Measurements from ENCODE around the gene SIPA1. TPM values are rescaled to one million over a fixed set of nuclear protein-coding genes. Genes with fewer than 3 reads are reported as not detected.

SIPA1 gene
- total and polyA plus RNA-seq, 8 donors, result 40.5 to 107 (median 47.8) TPM

DNA sequence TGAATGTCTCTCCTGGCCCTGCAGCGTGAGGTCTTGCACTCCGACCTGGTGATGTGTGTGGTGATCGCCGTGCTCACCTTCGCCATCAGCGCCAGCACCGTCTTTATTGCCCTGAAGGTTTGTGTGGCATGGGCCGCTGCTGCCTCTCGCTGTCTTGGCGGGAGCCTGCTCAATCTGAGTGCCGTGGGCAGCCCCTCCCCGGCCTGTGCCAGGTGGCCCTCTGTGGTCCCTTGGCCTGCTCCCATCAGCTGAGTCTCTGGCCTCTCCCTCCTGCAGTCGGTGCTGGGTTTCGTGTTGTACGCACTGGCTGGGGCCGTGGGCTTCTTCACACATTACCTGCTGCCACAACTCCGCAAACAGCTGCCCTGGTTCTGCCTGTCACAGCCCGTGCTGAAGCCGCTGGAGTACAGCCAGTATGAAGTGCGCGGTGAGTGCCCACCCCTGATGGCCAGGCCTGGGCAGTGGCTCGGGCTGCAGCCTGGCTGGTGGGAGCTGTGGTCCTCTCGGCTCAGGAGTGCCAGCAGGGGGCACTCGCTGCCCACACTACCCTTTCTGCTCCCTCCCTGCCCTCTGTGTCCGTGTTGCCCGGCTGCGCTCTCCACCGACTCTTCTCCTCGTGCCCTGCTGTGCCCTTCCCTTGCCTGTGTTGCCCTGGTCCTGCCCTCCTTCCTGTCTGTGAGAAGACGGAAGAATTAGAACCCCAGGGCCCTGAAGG lies 12.1 kb upstream of the SIPA1 start:
- no peaks in the 10 kb centered on the region for H3K9me3 ChIP-seq
- peaks cover 0 to 7% of the 10 kb centered on the region in 2 donors for H3K4me1 ChIP-seq
- no peak overlapping the region for H3K27ac ChIP-seq
- H3K36me3 ChIP-seq, result peaks cover 0 to 100% of the 10 kb centered on the region in 2 donors
- TF ChIP-seq, protein P1, sequence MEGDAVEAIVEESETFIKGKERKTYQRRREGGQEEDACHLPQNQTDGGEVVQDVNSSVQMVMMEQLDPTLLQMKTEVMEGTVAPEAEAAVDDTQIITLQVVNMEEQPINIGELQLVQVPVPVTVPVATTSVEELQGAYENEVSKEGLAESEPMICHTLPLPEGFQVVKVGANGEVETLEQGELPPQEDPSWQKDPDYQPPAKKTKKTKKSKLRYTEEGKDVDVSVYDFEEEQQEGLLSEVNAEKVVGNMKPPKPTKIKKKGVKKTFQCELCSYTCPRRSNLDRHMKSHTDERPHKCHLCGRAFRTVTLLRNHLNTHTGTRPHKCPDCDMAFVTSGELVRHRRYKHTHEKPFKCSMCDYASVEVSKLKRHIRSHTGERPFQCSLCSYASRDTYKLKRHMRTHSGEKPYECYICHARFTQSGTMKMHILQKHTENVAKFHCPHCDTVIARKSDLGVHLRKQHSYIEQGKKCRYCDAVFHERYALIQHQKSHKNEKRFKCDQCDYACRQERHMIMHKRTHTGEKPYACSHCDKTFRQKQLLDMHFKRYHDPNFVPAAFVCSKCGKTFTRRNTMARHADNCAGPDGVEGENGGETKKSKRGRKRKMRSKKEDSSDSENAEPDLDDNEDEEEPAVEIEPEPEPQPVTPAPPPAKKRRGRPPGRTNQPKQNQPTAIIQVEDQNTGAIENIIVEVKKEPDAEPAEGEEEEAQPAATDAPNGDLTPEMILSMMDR (IDR thresholded peaks at IDR 0.05), result peak; percentile 67 to 85
- no peak overlapping the region for H3K4me3 ChIP-seq
- DNase-seq (peak in 3 of 4 donors; percentile 67 to 93 (median 70)), ATAC-seq (peak; percentile 85)
- intact Hi-C loops (cut with DNase I), result loop anchor here in 1 of 2 donors (10.0 kb wide), 1 partner anchor 79 kb away; no protein-coding TSS in a partner anchor
- no peaks in the 10 kb centered on the region for H3K27me3 ChIP-seq

DNA sequence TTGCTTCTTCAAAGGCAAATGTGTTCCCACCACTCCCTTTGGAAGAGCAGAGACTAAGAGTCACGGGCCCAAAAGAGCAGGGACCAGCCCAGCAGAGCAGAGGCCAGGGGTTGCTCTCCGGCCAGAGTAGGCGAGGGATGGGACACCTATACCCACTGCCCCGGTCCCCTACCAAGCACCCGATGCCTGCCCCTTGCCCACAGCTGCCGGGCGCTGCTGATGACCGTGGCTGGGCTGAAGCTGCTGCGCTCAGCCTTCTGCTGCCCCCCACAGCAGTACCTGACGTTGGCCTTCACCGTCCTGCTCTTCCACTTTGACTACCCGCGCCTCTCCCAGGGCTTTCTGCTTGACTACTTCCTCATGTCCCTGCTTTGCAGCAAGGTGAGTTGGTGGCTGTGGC lies 10.7 kb upstream of the SIPA1 start:
- Histone ChIP-seq H3K4me3 (no peak overlapping the region), H3K27me3 (no peaks in the 10 kb centered on the region), H3K4me1 (peaks cover 0 to 7% of the 10 kb centered on the region in 2 donors), H3K36me3 (peaks cover 0 to 100% of the 10 kb centered on the region in 2 donors), H3K9me3 (no peaks in the 10 kb centered on the region), H3K27ac (no peak overlapping the region)
- intact Hi-C loops (cut with DNase I), result loop anchor here in 1 of 2 donors (10.0 kb wide), 1 partner anchor 78 kb away; no protein-coding TSS in a partner anchor
- no peak for ATAC-seq
- TF ChIP-seq, protein P1 (IDR thresholded peaks at IDR 0.05), result no peak
- DNase-seq, result no peak

DNA sequence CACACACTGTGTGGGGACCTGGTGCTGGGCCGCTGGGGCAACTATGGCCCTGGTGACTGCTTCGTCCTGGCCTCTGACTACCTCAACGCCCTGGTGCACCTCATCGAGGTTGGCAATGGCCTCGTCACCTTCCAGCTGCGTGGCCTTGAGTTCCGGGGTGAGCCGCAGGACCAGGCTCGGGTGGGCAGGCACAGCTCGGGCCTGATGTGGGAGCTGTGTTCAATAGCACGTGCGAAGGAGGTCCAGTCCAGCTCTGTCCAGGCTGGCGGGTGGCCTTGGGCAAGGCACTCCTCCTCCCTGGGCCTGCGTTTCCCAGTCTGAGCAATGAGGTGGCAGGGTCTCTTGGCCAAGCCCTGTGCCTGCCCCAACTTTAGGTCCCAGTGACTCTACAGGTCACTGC lies 8.3 kb upstream of the SIPA1 start:
- H3K9me3 ChIP-seq, result no peaks in the 10 kb centered on the region
- no peak overlapping the region for H3K4me3 ChIP-seq
- no peaks in the 10 kb centered on the region for H3K27me3 ChIP-seq
- peaks cover 0 to 7% of the 10 kb centered on the region in 2 donors for H3K4me1 ChIP-seq
- no peak for ATAC-seq
- intact Hi-C loops (cut with DNase I), result loop anchor here in 1 of 2 donors (10.0 kb wide), 1 partner anchor 75 kb away; no protein-coding TSS in a partner anchor
- H3K36me3 ChIP-seq, result peaks cover 0 to 100% of the 10 kb centered on the region in 2 donors
- TF ChIP-seq, protein P1 (IDR thresholded peaks at IDR 0.05), result no peak
- DNase-seq, result peak in 1 of 4 donors; percentile 70
- no peak overlapping the region for H3K27ac ChIP-seq

DNA sequence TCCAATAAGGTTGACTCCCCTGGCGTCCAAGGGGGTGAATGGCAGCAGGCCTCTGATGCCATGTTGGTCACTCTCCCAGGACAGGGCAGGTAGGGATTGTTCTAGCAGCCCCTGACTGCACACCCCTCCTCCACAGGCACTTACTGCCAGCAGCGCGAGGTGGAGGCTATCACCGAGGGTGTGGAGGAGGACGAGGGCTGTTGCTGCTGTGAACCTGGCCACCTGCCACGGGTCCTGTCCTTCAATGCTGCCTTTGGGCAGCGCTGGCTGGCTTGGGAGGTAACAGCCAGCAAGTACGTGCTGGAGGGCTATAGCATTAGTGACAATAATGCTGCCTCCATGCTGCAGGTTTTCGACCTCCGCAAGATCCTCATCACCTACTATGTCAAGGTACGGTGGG lies 7.7 kb upstream of the SIPA1 start:
- ATAC-seq (no peak), DNase-seq (no peak)
- TF ChIP-seq, protein P1 (IDR thresholded peaks at IDR 0.05), result no peak
- Histone ChIP-seq H3K4me3 (no peak overlapping the region), H3K27ac (no peak overlapping the region), H3K4me1 (peaks cover 0 to 7% of the 10 kb centered on the region in 2 donors), H3K9me3 (no peaks in the 10 kb centered on the region), H3K27me3 (no peaks in the 10 kb centered on the region), H3K36me3 (peaks cover 0 to 100% of the 10 kb centered on the region in 2 donors)
- intact Hi-C loops (cut with DNase I), result no loop called here

DNA sequence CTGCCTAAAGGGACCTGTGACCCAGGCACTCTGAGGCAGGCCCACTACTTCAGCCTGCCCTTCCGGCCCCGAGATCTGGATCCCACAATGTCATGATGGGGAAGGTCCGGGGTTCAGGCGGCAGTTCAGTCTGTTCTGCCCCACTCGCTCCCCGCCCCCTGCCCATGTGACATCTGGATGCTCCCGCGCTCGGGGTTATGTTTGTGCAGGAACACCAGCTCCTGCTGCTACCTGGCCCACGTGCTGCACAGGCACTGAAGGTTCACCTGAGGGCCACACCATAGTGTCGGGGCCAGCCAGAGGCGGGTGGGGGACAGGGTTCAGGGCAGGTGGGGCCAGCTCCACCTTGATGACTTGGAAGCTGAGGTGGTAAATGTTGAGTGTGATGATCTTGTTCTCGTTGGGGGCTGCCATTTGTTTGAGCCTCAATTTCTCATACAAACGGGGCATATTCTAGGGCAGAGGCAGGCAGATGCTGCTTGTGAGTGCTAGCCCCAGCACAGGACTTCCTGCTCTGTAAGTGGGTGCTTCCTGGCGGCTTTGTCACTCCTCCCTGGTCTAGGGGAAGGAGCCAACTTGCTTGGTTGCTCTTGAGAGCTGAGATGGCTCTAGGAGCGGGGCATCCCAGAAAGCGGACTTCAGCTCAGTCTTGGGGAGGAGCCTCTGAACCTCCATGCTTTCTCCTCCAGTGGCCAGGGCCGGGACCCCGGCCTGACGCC lies 4.4 kb upstream of the SIPA1 start:
- TF ChIP-seq, protein P1 (IDR thresholded peaks at IDR 0.05), result no peak
- H3K27me3 ChIP-seq, result no peaks in the 10 kb centered on the region
- peak in 1 of 4 donors; percentile 77 for DNase-seq
- peaks cover 6 to 15% of the 10 kb centered on the region in 2 donors for H3K4me1 ChIP-seq
- H3K27ac ChIP-seq, result no peak overlapping the region
- ATAC-seq, result no peak
- intact Hi-C loops (cut with DNase I), result no loop called here
- peaks cover 0 to 88% of the 10 kb centered on the region in 2 donors for H3K36me3 ChIP-seq
- no peaks in the 10 kb centered on the region for H3K9me3 ChIP-seq
- no peak overlapping the region for H3K4me3 ChIP-seq
